Psoas muscle (tissue), 8 donors: ENCODE results near the gene MRS2. TPM values are rescaled to one million over a fixed set of nuclear protein-coding genes. Genes with fewer than 3 reads are reported as not detected.
"Not testable (repeated sequence)": the region's sequence is repeated elsewhere in the genome, so short reads cannot be mapped to it uniquely, and the experiment has no call there.

Experiments used
- ATAC-seq, 4 donors: fragments of 200-7000 bp; cut with Tn5 transposase; one replicate each; pipeline ENCODE4 v1.9.1; 2020; ENCODE audit warnings: moderate library complexity in 3 of 4, mild to moderate bottlenecking in 2 of 4
- DNase-seq, 2 donors: peaks; one replicate each; pipeline ENCODE4 v3.0.0-alpha.2; 2020
- H3K27ac ChIP-seq: fragments of 200-600 bp; one replicate; pipeline ENCODE4 v1.8.0; 2022
- H3K27me3 ChIP-seq, 3 donors: fragments of 200-600 bp in 1 of 3; one replicate each; pipeline versions ENCODE4 v1.6.1 to v1.8.0; 2013 to 2022; ENCODE audit warnings: low read length in 2 of 3, mild to moderate bottlenecking in 2 of 3, moderate library complexity in 1 of 3; ENCODE audit not compliant: insufficient read depth in 3 of 3
- H3K36me3 ChIP-seq, 2 donors: fragments of 200-600 bp in 1 of 2; one replicate each; pipeline versions ENCODE4 v1.6.1 to v1.8.0; 2013 to 2022; ENCODE audit warnings: low read depth in 1 of 2, mild to moderate bottlenecking in 1 of 2, moderate library complexity in 1 of 2; ENCODE audit not compliant: insufficient read depth in 1 of 2
- H3K4me1 ChIP-seq: fragments of 200-600 bp; one replicate; pipeline ENCODE4 v1.8.0; 2022
- H3K4me3 ChIP-seq: fragments of 200-600 bp; one replicate; pipeline ENCODE4 v1.8.0; 2022; ENCODE audit warnings: mild to moderate bottlenecking
- H3K9me3 ChIP-seq: fragments of 200-600 bp; one replicate; pipeline ENCODE4 v1.8.0; 2022
- WGBS, 3 donors: extraction: QIAGEN DNeasy Blood & Tissue Kit; methylation state at CpG; one replicate each; pipeline versions ENCODE4 v1.1.6 to v1.1.7; 2013; 5-methylcytosine and 5-hydroxymethylcytosine counted together
- intact Hi-C, 2 donors: fragments of 100-400 bp; cut with DNase I; formaldehyde crosslinking; loops; one replicate each; pipeline versions ENCODE4 v1.11.0 to v1.14.2; 2022
- polyA plus RNA-seq, 3 donors: library from polyadenylated mRNA; stranded (reverse); fragments of 200-250 nt; gene quantifications; one replicate each; pipeline ENCODE4 v1.2.3, GENCODE V29; 2013
- total RNA-seq, 4 donors: library from RNA; stranded (reverse); fragmentation: NEBNext Ultra II Directional in 2 of 4; extraction: Animal tissue kit (Norgen Biotek cat#: 25700) in 2 of 4; gene quantifications; one replicate each; pipeline versions ENCODE4 v1.2.1 to v1.2.4, GENCODE V29; 2021 to 2023
- TF ChIP-seq, protein P1 (sequence below): fragments of 200-600 bp; IDR thresholded peaks from one replicate; pipeline ENCODE4 v1.8.0; 2022; ENCODE audit warnings: antibody characterized with exemption
- donor health status: healthy with polysubstance abuse.
- donor health status: DM: no; HTN: no; CAD: no; lungs with moderate emphysema.
- donor health status: Bipolar disorder and iron deficiency.
- donor health status: healthy.
- donor health status: DM: yes; HTN: yes; CAD: no.
- donor health status: DM: no; HTN: no; CAD: no.
- donor health status: DM: no; HTN: no; CAD: no.
- donor health status: DM: yes; HTN: yes; CAD: no.

Gene MRS2
- total and polyA plus RNA-seq, 7 donors: 26.2 to 52.6 (median 33.4) TPM

DNA sequence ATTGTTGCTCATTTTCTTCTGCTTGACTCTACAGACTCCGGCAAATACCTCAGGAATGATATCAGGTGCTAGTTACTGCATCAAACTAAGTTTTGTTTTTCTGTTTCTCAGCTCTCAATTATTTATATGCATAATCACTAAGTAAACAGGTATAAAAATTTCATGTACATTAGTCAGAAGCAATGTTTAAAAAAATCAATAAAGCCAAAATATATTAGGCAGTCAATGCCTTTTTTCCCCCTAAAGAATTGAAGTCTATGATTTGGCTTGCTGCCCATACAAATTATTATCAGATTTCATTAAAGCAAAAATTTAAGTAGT, 20.6 kb upstream of the MRS2 start:
- H3K36me3 ChIP-seq: no peaks in the 10 kb centered on the region
- no peaks in the 10 kb centered on the region for H3K4me1 ChIP-seq
- H3K27me3 ChIP-seq: no peaks in the 10 kb centered on the region
- ATAC-seq (no peak), DNase-seq (no peak)
- no peak overlapping the region for H3K27ac ChIP-seq
- H3K4me3 ChIP-seq: no peak overlapping the region
- intact Hi-C loops: no loop called here
- TF ChIP-seq, protein P1, sequence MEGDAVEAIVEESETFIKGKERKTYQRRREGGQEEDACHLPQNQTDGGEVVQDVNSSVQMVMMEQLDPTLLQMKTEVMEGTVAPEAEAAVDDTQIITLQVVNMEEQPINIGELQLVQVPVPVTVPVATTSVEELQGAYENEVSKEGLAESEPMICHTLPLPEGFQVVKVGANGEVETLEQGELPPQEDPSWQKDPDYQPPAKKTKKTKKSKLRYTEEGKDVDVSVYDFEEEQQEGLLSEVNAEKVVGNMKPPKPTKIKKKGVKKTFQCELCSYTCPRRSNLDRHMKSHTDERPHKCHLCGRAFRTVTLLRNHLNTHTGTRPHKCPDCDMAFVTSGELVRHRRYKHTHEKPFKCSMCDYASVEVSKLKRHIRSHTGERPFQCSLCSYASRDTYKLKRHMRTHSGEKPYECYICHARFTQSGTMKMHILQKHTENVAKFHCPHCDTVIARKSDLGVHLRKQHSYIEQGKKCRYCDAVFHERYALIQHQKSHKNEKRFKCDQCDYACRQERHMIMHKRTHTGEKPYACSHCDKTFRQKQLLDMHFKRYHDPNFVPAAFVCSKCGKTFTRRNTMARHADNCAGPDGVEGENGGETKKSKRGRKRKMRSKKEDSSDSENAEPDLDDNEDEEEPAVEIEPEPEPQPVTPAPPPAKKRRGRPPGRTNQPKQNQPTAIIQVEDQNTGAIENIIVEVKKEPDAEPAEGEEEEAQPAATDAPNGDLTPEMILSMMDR: no peak
- H3K9me3 ChIP-seq: no peaks in the 10 kb centered on the region
- 86 to 95% (median 89%) methylated on average over 1 of the region's 1 CpG for WGBS, 3 donors

- 86 to 91% (median 91%) methylated on average over 9 of the region's 9 CpGs for WGBS, 3 donors
- H3K9me3 ChIP-seq, DNase-seq, H3K27ac ChIP-seq, H3K4me3 ChIP-seq, intact Hi-C loops, ATAC-seq, H3K4me1 ChIP-seq, H3K27me3 ChIP-seq, H3K36me3 ChIP-seq: not testable (repeated sequence)
These were observed 19.7 kb upstream of the MRS2 start for GRCh38 chr6:24382891-24383494.

DNA sequence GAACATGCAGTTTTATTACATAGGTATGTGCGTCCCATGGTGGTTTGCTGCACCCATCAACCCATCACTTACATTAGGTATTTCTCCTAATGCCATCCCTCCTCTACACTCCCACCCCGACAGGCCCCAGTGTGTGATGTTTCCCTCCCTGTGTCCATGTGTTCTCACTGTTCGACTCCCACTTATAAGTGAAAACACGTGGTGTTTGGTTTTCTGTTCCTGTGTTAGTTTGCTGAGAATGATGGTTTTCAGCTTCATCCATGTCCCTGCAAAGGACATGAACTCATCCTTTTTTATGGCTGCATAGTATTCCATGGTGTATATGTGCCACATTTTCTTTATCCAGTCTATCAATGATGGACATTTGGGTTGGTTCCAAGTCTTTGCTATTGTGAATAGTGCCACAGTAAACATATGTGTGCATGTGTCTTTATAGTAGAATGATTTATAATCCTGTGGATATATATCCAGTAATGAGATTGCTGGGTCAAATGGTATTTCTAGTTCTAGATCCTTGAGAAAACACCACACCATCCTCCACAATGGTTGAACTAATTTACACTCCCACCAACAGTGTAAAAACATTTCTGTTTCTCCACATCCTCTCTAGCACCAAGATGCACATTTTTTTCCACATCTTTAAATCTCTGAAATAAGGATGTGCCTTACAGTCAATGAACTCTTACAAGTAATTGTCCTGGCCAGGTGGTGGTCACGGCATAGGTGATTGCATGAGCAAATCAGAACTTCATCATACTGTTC, 18.2 kb upstream of the MRS2 start:
- not testable (repeated sequence) for H3K27me3 ChIP-seq, DNase-seq, H3K4me3 ChIP-seq, H3K9me3 ChIP-seq, H3K36me3 ChIP-seq, H3K4me1 ChIP-seq, H3K27ac ChIP-seq, ATAC-seq
- 90 to 97% (median 93%) methylated on average over 5 of the region's 5 CpGs for WGBS, 3 donors
- intact Hi-C loops: loop anchor here in 1 of 2 donors (5.0 kb wide), 1 partner anchor 102 kb away; no protein-coding TSS in a partner anchor

DNA sequence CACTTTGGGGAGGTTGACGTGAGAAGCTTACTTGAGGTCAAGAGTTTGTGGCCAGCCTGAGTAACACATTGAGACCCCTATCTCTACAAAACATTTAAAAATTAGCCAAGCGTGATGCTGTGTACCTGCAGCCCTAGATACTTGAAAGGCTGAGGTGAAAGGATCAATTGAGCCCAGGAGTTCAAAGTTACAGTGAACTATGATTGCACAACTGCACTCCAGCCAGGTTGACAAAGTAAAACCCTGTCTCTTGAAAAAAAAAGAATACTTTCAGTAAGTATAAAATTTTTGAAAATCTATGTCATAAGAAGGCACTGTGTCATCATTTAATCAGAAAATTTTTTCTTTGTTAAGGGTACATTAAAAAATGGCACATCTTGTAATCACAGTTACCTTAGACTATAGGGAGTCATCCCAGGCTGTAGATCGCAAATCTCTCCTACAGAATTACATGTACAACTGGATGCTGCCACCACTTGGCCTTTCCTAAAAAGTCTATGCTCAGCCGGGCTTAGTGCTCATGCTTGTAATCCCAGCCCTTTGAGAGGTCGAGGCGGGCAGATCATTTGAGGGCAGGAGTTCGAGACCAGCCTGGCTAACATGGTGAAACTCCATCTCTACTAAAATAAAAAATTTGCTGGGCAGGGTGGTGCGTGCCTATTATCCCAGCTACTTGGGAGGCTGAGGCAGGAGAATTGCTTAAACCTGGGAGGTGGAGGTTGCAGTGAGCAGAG, 17.0 kb upstream of the MRS2 start:
- H3K36me3 ChIP-seq: no peaks in the 10 kb centered on the region
- no peaks in the 10 kb centered on the region for H3K27me3 ChIP-seq
- no peak for ATAC-seq
- no peak for DNase-seq
- no peak overlapping the region for H3K4me3 ChIP-seq
- TF ChIP-seq, protein P1: no peak
- no peaks in the 10 kb centered on the region for H3K9me3 ChIP-seq
- H3K4me1 ChIP-seq: no peaks in the 10 kb centered on the region
- H3K27ac ChIP-seq: no peak overlapping the region
- intact Hi-C loops: loop anchor here in 1 of 2 donors (5.0 kb wide), 1 partner anchor 103 kb away; no protein-coding TSS in a partner anchor
- 66 to 76% (median 75%) methylated on average over 8 of the region's 8 CpGs for WGBS, 3 donors

DNA sequence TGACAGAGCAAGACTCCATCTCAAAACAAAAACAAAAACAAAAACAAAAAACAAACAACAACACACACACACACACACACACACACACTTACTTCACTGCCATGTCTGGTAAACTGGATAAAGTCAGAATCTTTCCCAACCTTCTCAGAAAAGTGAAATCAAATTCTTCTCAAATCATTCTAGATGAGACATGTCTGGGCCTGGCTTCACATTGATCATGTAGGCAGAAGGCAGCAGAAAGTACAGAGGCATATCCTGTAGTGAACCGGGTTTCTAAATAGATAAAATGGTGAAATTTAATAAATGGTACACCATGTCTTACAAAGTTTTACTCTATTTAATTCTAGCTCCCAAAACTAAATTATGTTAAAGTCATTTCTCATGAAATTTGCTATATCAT, 14.9 kb upstream of the MRS2 start:
- intact Hi-C loops: loop anchor here in 1 of 2 donors (5.0 kb wide), 1 partner anchor 106 kb away; no protein-coding TSS in a partner anchor
- no peaks in the 10 kb centered on the region for H3K4me1 ChIP-seq
- H3K9me3 ChIP-seq: no peaks in the 10 kb centered on the region
- H3K4me3 ChIP-seq: no peak overlapping the region
- ATAC-seq (no peak), DNase-seq (no peak)
- TF ChIP-seq, protein P1: no peak
- no peak overlapping the region for H3K27ac ChIP-seq
- no peaks in the 10 kb centered on the region for H3K27me3 ChIP-seq
- WGBS, 3 donors: 93 to 96% (median 95%) methylated on average over 1 of the region's 1 CpG
- no peaks in the 10 kb centered on the region for H3K36me3 ChIP-seq
